SH-SY5Y (cell line): ENCODE data around the gene CELA1.

Experiments used
- GATA2 ChIP-seq: IDR thresholded peaks from 2 replicates; pipeline ENCODE4 v1.6.1; 2011; ENCODE audit warnings: mild to moderate bottlenecking, low read depth, low read length
- GATA3 ChIP-seq: IDR thresholded peaks from 2 replicates; pipeline ENCODE4 v1.6.1; 2011; ENCODE audit warnings: low read depth, mild to moderate bottlenecking, low read length, moderate library complexity

DNA sequence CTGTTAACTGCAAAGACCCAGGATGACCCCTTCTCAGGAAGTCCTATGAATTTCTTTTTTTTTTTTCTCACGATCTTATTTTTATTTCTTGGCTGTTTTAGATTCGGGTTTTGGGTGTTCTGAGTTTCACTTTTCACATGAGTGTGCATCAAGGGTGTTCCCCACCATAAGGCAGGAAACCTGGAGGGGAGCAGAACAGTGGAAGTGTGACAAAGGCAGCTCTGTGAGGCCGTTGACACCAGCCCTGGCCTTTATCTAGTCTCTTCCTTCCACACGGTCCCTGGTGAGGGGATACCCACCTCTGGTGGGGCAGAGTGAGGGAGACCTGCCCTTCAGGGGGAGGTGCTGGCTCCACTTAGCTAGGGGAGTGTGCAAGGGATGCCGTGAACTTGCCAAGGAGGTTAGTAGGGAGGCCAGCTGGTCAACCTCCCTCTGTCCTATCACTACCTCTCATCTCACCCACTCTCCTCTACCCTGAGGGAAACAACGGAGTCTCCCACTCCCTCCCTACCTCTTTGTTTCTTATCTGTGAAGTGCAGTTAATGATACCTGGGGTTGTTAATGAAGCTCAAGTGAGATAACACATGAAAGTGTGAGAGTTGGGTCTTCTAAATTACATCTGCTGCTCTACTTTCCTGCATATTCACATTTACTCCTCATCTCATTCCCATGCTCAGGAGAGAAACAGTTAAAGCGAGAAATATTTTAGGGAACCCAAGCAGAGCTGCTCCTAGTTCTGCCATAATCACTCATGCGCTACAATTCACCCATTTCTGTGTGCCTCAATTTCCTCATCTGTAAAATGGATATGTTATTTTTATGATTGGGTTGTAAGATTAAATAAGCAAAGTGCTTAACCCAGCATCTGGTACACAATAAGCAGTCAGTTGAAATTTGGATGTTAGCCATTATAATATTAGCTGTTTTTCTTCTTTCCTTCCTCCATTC, 49.1 kb upstream of the CELA1 start:
- TF ChIP-seq GATA3 (peak; percentile 57; the same call in 1 of the 2 replicates), GATA2 (peak; percentile 89)
